ENCODE measurements around the gene SEC61A2. TPM values are rescaled to one million over a fixed set of nuclear protein-coding genes. Genes with fewer than 3 reads are reported as not detected.

Gene SEC61A2
- total RNA-seq, 1 donor from 2014 or later = 14.3 TPM

Small RNAs within 50 kb of the gene (microRNA-seq; reads per million reads assigned to microRNA genes)
- gene MIR548AK = not detected

Other genes with a start within 250 kb of the SEC61A2 start
- 19.7 and 23.2 TPM in 2 replicates for gene UPF2, start 86.9 kb upstream of the SEC61A2 start, total RNA-seq
- gene DHTKD1, start 60.7 kb upstream of the SEC61A2 start, total RNA-seq = 19.5 TPM in 2 replicates
- 84.1 and 85.2 TPM in 2 replicates for gene NUDT5, start 66.2 kb downstream of the SEC61A2 start, total RNA-seq
- 107 and 110 TPM in 2 replicates for gene CDC123, start 66.5 kb downstream of the SEC61A2 start, total RNA-seq
- 23.6 and 27.4 TPM in 2 replicates for gene CAMK1D, start 219.9 kb downstream of the SEC61A2 start, total RNA-seq